ENCODE results near the gene PLA2R1.

Gene PLA2R1

DNA sequence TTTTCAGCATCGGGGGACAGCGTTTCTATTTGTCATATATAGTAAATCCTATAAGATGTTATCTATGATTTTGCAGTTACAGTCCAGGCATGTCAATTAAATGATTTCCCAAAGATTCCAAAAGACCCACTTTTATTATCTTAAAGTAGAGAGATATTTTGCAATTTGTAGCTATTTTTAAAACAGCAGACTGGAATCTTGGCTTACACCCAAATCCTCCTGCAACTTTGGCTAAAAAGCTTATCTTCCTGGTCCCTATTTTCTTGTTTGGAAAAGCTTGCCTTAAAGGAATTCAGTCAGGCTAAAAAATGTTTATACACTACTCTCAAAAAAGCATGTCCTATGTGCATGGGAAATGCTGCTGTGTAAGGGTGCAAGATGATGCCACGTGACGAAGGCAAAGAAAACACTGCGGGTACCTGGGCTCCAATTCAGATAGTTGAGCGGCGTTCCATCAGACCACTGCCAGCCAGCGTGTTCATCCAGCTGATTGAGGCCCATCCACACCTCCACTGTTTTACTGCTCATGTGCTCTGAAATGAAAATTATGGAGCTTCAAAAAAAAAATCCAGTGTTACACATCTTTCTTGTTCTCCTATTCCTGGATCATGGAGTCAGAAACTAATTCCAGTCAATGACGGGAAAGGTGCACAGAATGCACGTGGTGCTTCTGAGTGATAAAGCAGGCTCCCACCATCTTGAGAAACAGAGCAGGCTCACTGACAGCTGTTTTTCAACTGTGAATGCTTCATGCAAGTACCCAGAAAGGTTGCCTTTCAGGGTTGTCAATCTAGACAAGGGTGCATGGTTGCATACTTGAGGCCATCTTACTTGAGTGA, 33.8 kb downstream of the PLA2R1 start:
- no peak for DNase-seq

- DNase-seq: no peak
Measured at GRCh38 chr2:160022162-160022561, 40.3 kb downstream of the PLA2R1 start.

DNA sequence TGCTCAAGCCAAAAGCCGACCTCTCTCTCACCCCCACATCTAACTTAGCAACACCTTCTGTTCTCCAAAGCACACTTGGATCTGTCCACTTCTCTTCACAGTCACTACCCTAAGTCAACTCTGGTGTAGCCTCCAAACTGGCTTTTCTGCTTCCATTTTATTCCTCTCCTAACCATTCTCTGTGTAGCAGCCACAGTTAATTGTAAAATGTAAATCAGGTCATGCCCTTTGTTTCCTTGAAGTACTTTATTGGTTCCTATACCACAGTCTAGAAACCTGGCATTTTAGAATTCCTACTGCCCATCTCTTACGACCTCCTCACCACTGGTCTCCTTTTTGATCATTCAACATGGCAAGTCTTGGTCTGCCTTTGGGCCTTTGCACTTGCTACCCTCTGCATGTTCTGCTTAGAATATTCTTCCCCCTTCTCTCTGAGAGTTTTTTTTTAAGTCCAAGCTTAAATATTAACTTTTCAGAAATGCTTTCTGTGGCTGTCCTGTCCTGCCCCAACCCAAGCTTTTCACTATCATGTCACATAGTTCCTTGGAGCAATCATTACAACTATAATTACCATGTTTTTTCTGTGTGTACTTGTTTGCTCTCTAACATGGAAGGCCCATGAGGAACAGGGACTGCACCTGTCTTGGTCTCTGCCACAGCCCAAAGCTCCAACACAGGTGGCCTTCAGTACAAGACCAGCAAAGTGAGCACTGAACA, 42.9 kb downstream of the PLA2R1 start:
- no peak for DNase-seq

GRCh38 chr2:160015746-160016145, 46.7 kb downstream of the PLA2R1 start:
- no peak for DNase-seq

- DNase-seq: no peak
Measured at GRCh38 chr2:160014227-160014626, 48.2 kb downstream of the PLA2R1 start.

DNA sequence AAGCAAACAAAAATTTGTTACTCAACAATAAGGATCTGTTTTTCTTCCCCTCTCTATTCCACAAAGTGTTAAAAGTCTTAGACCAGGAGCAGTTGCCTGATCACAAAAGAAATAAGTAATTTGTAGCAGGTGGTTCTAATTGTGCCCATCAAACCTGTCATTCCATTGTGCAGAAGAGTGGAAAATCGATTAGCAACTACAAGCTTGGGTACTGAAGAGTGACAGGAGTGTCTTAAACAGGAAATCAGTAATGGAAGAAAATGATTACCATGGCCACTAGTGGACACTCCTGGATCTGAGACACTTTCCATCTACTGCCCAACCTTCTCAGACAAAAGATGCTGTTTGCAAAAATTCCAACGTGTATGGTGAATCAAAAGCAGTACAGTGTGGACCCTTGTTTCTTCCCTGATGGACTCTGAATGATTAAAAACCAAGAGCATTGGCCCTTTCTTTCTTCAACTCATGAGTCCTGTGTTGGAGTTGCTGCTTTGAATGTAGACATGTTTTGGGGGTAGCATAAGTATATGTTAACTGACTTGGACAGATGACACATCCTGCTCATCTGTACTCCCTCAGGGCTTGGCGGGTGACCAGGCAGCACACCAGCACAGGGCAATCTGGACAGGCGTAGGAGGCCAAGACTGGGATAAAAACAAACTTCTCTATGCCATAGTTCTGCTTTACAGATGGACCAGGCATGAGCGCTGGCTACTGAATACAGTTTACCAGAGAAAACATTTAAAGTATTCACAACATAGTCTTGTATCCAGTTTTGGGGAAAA, 51.9 kb downstream of the PLA2R1 start:
- peak; percentile 69 for DNase-seq

- no peak for DNase-seq
Measured at GRCh38 chr2:160007111-160007510, 55.3 kb downstream of the PLA2R1 start.

DNA sequence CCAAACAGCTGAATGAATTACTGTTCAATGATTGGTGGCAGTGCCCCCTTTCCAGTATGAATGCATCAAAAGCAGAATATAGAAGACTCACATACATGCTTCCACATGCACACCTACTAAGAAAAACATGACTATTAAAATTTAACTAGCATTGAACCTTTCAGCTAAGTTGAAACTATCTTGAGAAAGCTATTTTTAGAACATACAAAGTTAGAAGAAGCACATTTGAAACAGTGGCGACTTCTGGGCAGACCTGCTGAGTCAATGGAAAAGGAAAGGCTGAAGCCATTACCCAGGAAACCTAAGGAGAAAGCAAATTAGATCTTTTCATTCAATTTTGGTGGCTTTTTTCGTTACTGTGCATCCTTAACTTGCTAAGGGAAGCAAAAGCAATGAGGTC, 55.9 kb downstream of the PLA2R1 start:
- DNase-seq: no peak

DNA sequence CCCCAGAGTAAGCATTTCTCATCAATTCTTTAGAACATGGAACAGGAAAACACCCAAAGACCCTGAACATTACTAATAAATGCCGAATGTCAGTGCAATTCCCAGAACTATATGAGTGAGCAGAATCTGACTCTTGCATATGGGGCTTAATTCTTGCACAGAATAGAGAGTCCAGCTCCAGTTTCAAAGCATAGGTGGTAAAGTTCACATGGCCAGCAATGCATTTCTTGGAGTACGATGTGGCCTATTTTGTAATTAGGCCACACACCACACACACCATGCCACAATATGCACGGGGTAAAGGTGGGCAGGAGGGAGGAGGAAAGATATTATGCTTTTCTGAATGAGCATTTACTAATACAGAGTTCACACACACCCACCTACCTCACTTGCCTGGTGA, 56.5 kb downstream of the PLA2R1 start:
- no peak for DNase-seq

- DNase-seq: no peak
Measured at GRCh38 chr2:160005476-160005875, 56.9 kb downstream of the PLA2R1 start.

GRCh38 chr2:159998961-159999360, 63.5 kb downstream of the PLA2R1 start:
- DNase-seq: no peak

DNA sequence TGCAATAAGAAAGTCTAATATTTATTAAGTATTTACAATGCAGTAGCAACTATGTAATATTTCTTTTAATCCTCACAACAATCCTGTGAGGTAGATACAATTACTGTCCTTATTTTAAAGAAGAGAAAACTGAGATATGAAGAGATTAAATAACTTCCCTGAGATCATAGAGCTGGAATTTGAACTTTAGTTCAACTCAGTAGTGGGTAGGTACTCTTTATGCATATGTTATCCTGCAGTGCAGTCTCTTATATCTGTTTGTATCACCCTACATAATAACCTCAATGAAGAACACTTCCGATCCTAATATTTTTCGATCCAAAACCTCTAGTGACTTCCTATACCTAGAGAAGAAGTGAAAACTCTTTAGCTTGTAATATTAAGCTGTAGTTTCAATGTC, 64.2 kb downstream of the PLA2R1 start:
- DNase-seq: no peak

DNA sequence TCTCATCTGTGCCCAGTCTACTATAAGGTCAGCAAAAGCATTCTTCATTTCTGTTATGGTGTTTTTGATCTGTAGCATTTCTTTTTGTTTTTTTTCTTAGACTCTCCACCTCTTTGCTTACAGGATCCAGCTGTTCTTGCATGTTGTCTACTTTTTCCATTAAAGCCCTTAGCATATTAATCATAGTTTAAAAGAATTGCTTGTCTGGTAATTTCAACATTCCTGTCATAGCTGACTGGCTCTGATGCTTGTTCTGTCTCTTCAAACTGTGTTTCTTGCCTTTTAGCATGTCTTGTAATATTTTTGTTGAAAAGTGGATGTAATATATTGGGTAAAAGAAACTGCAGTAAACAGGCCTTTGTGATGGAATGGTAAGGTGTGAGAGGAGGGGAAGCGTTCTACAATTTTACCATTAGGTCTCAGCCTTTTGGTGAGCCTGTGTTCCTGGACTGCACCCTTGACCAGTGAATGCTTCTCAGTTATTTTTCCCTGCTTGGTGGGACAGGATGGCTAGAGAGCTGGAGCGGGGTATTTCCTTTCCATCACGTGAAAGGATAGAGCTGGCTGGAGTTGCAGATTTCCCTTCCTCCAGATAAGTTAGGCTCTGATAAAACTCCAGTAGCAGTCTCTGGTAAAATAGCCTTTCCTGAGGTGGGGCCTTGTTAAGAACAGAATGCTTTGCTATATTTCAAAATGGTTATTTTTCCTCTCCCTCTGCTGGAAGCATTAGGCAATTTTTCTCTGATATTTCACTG, 65.4 kb downstream of the PLA2R1 start:
- DNase-seq: no peak

- no peak for DNase-seq
Measured at GRCh38 chr2:159995038-159995437, 67.4 kb downstream of the PLA2R1 start.

DNA sequence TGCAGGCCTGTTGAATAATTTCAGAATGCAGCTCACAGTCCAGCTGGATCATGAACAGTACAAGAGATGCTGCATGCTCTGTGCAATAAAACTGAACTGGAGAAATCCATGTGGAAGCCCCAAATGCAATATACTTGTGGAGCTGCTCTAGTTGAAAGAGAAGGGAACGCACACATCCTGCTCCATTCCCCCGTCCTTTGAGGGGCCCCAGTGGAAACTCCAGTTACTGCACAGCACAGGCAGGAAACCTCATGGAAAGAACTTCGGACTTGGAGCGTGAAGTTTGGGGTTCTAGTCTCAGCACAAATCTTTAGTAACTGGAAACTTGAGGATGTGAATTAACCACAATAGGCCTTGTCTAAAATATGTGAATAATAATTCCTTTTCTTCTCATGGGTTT, 73.2 kb downstream of the PLA2R1 start:
- DNase-seq: no peak

GRCh38 chr2:159988412-159988970, 73.9 kb downstream of the PLA2R1 start:
- DNase-seq: no peak

GRCh38 chr2:159987181-159987580, 75.2 kb downstream of the PLA2R1 start:
- DNase-seq: peak; percentile 68

GRCh38 chr2:159985656-159986055, 76.8 kb downstream of the PLA2R1 start:
- no peak for DNase-seq

- DNase-seq: no peak
Measured at GRCh38 chr2:159984034-159984433, 78.4 kb downstream of the PLA2R1 start.

DNA sequence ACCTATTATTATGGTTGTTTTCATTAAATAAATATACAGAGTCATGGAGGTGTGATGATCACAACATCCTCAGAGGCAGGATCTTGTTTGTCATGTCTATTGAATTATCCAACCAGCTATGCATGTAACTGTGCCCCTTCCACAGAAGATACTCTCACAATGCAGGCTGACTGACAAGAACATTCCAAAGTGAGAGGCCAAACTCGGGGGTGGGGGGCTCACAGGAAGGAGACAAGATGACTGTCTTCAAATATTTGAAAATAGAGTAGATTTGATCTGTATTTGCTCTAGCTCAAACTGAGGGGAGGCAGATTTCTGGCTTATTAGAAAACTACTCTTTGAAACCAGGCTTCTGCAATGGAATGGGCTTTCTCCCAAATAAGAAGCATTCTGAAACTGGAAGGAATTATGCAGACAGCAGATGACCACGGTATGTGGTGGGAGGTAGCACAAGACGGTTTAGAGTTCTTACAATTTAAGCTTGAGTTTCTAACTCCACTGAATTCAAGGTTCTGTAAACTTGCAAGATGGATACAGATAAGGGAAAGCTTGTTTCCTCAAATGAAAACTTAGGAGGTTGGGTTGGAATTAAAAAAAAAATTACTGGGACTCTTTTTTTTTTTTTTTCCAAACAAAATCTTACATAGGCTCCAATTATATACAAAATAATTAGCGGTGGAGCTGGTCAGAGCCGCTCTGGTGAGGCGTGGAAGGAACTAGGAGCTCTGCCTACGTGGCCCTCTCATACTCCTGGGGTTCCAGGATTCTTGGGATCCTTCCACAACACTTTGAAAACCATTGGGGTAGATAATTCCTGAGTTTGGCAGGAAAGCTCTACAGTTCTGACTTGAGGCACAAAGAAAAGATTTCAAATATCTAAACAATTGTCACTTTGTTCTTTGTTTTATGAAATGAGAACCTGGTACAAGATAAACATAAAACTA, 79.3 kb downstream of the PLA2R1 start:
- no peak for DNase-seq

- DNase-seq: no peak
Measured at GRCh38 chr2:159982270-159982669, 80.1 kb downstream of the PLA2R1 start.

Data from retina (tissue), 1 donor.